Epidermal melanocyte (primary cell): Measurements from ENCODE around the gene ST6GALNAC3.

Experiments used
- DNase-seq: peaks from one replicate; pipeline ENCODE4 v3.0.0; 2011; ENCODE audit warnings: low spot score; ENCODE audit not compliant: insufficient read length

ST6GALNAC3 gene

DNA sequence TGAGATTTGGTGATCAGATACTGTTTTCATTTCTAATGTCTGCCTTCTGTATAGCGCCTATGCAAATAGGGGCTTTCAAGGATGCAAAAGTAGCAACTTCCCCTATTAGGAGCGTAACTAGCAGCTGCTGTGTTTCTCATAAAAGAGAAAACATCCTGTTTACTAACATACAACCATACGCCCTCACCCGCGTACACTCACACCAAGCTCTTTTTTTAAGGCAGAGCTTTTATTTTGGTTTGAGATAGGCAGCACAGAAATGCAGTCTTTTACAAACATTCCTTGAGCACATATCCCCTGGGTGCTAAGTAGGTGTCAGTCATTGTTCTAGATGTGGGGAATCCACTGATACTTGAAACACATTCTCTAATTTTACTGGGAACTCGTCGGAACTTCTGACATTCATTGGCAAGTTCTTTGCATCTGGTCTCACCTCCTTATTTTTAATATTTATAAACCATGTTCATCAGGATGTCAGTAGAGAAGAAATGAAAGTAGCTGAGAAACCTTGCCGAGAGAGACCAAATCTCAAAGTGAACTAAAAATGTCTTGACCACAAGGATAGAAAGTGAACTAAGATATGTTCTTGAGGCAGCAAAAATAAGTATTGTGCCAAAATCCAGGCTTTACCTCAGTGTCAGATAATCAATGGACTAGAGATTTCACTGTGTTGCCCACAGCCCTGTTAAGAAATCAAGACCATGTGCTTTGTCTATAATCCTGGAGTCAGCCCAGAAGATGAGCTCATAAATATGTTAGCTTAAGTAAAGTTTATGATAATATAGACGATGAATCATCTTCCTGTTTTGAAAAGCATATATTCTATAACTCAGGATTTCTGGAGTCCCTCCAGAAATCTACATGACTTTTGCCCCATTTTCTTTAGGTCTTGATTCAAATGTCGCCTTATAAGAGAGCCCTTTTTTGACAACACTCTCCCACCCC lies 350.9 kb downstream of the ST6GALNAC3 start:
- DNase-seq = no peak

DNA sequence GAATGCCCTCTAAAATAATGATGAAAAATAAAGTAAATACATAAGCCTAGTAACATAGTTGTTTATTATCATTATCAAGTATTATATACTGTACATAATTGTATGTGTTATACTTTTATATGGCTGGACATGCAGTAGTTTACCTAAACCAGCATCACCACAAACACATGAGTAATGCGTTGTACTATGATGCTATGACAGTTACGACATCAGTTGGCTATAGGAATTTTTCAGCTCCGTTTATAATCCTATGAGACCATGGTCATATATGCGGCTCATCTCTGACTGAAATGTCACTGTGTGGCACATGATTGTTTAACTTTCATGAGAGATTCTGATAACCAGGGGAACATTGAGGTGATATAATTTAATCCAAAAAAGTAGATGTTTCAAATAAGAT lies 352.1 kb downstream of the ST6GALNAC3 start:
- DNase-seq = no peak

DNA sequence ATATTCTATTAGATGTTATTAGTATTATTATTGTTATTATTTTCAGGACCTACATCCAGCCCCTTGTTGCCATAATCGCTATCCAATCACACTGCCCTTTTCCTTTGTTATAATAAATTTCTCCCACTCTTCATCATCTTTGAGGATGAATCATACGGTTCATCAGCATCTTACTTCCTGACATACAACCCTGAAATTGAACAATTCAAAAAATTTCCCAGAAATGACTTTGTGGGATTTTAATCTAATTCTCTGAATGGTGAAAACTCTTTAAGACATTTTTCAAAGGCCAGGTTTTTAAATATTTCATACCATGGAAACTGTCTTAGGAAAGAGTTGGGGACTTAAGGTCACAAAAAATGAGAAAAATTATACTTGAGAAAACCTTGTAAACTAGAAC lies 353.5 kb downstream of the ST6GALNAC3 start:
- DNase-seq = no peak

GRCh38 chr1:76430531-76430930 lies 356.0 kb downstream of the ST6GALNAC3 start:
- no peak for DNase-seq

GRCh38 chr1:76433526-76433925 lies 359.0 kb downstream of the ST6GALNAC3 start:
- no peak for DNase-seq

- no peak for DNase-seq
Observed at GRCh38 chr1:76443217-76443616, 368.7 kb downstream of the ST6GALNAC3 start.

DNA sequence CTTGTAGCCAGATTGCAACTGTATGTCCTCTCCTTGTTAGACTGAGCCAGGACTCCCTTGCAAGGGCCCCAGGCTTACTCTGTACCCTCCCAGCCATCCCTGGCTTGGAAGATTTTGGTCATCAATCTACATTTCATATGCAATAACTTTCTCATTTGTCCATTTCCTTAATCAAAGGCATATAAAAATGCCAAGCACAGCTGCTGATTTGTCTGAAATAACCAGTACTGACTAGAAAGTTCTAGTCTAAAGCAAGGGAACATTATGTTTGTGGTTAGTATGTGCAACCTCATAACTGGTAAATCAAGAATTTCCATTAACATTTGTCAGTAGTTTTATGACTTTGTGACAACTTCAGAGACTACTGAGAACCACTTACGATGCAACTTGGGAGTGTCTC lies 370.2 kb downstream of the ST6GALNAC3 start:
- no peak for DNase-seq

GRCh38 chr1:76450229-76450628 lies 375.7 kb downstream of the ST6GALNAC3 start:
- no peak for DNase-seq

- DNase-seq = no peak
Observed at GRCh38 chr1:76463278-76463677, 388.7 kb downstream of the ST6GALNAC3 start.

DNA sequence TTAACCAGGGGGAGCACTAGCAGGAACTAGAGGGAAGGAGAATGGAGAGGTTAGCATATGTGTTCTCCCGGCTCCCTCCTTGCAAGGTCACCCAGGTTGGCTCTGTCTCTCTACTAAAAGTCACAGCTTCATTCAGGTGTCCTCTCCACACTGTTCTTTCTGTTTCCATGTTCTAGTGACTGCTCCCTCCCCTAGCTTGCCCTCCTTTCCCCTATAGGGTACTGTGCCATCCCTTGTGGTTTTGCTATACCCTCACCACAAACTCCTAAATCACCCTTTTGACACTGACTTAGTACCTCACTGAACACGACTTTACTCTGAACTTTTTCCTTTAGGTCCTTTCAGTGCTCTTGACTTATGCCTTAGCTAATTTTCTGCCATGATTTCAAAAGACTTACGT lies 389.3 kb downstream of the ST6GALNAC3 start:
- DNase-seq = no peak

- no peak for DNase-seq
Observed at GRCh38 chr1:76465030-76465429, 390.5 kb downstream of the ST6GALNAC3 start.

DNA sequence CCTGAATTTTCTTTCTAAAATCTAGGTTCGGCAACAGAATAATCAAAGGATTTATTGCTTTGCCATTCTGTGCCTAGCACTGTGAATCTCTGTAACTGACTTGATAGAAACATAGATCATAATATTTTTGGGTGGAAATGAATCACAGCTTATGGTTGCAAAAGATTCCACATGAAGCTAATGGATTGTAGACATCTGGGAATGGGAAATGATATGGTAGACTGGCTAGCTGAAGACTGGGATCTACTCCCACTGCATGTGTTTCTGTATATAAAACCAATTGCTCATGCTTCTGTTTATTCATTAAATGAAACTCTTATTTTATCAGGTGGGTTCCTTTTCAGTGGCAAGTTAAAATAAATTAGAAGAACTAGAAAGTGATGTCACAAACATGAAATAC lies 395.6 kb downstream of the ST6GALNAC3 start:
- DNase-seq = no peak

GRCh38 chr1:76471536-76471935 lies 397.0 kb downstream of the ST6GALNAC3 start:
- DNase-seq = no peak

- no peak for DNase-seq
Observed at GRCh38 chr1:76473591-76473990, 399.0 kb downstream of the ST6GALNAC3 start.

DNA sequence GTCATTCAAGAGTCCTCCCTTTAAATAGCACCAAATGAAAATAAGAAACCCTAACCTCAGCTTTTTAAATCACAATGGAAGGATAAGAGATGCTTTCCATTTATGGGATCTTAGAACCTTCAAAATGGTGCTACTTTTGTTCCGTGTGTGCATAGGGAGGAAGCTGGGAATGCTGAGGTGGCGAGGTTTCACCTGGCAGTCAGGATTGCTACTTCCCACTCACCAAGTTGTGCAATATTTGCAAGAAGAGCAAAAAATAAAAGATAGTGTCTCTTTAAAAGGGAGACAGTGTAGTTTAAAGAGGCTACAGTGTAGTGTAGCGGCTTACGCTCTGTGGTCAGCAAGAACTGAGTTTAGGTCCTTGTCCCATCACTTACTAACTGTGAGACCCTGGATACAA lies 400.4 kb downstream of the ST6GALNAC3 start:
- no peak for DNase-seq

- DNase-seq = no peak
Observed at GRCh38 chr1:76477156-76477555, 402.6 kb downstream of the ST6GALNAC3 start.

- no peak for DNase-seq
Observed at GRCh38 chr1:76480827-76481226, 406.3 kb downstream of the ST6GALNAC3 start.

DNA sequence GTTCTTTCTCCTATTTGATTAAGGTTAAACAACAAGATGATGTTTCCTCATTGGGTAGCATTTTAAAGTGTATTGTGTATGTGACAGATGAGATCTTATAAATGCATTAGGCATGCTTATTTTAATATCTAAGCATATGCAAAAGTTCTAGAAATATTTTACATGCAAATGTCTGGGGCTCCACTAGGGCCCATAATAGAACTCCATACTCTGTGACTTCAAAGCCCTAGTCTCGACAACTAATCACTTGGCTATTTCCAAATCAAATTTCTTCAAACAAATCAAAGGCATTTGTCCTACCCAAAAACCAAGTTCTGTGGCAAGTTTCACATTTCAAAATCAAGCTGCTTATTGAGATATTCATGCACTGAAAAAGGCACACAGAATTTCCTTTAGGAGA lies 407.1 kb downstream of the ST6GALNAC3 start:
- DNase-seq = no peak

- DNase-seq = no peak
Observed at GRCh38 chr1:76482272-76482671, 407.7 kb downstream of the ST6GALNAC3 start.

DNA sequence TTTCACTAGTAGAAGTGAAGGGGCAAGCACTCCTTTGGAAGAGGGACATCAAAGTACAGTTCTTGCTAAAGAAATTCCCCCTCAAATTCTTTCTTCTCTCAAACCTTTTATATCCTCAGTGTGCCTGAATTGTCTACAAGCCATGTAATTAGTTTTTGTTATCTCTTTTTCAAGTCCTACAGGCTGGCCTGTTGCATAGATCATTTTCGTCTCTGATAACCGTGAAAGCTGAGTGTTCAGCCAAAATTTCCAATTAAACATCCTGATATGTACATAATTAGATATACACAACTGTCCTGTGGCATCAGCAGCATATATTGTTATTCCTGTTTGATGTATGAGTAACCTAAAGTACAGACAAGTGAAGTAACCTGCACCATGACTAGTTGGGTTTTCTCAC lies 417.2 kb downstream of the ST6GALNAC3 start:
- DNase-seq = no peak

DNA sequence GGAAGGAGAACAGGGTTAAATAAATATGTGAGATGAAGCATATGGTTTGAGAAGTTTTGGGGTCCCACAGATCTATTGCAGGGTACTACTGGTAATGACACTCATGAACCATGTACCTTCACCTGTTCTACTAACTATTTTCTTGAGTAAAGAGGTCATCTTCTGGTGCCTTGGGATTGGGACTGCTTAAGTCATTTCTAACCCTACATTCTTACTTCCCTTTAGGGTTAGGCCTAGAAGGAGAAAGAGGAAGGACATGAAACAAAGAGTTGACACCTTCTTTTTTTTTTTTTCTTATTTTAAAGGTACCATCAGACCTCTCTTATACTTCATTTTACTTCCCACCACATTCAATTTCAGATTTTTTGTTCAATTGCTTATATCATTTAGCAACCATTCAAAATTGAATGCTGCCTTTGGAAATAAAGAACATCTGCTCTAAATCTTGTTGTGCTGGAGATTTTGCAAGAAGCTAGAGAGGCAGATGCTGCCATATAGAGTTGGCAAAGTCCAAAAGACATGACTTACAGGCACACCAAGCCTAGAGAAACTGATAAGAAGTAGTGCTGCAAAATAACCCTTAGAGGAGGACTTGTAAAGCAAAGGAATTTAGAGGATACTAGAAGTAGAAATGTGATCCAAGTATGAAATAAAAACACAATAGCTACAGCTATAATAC lies 418.3 kb downstream of the ST6GALNAC3 start:
- DNase-seq = no peak

GRCh38 chr1:76494807-76495206 lies 420.3 kb downstream of the ST6GALNAC3 start:
- no peak for DNase-seq

- DNase-seq = no peak
Observed at GRCh38 chr1:76496871-76497270, 422.3 kb downstream of the ST6GALNAC3 start.
